Sigmoid colon (tissue), 7 donors: ENCODE results near the gene MGAT5. TPM values are rescaled to one million over a fixed set of nuclear protein-coding genes. Genes with fewer than 3 reads are reported as not detected.

Source experiments
- DNase-seq: peaks from one replicate; pipeline ENCODE4 v3.0.0-alpha.2; 2019
- H3K27ac ChIP-seq, 4 donors: fragments of 200-600 bp; sonication (generic); one replicate each; pipeline ENCODE4 v1.5.1; 2016 to 2019; ENCODE audit warnings: mild to moderate bottlenecking in 1 of 4
- H3K27me3 ChIP-seq, 3 donors: fragments of 200-600 bp; sonication (generic); one replicate each; pipeline ENCODE4 v1.5.1; 2019; ENCODE audit warnings: mild to moderate bottlenecking in 1 of 3
- H3K36me3 ChIP-seq, 4 donors: fragments of 200-600 bp; sonication (generic); one replicate each; pipeline ENCODE4 v1.5.1; 2016 to 2019
- H3K4me1 ChIP-seq, 4 donors: fragments of 200-600 bp; sonication (generic); one replicate each; pipeline ENCODE4 v1.5.1; 2017 to 2019
- H3K4me3 ChIP-seq, 4 donors: fragments of 200-600 bp; sonication (generic); one replicate each; pipeline ENCODE4 v1.5.1; 2017 to 2019; ENCODE audit warnings: mild to moderate bottlenecking in 2 of 4, moderate library complexity in 1 of 4
- H3K9me3 ChIP-seq, 4 donors: fragments of 200-600 bp in 3 of 4; sonication (generic) in 3 of 4; one replicate each; pipeline versions ENCODE4 v1.5.1 to v1.6.1; 2013 to 2019
- CTCF ChIP-seq, 4 experiments: fragments of 450-650 bp in 3 of 4; fragments of 200-600 bp in 1 of 4; IDR thresholded peaks; one replicate each; pipeline ENCODE4 v1.5.1; 2016 to 2019; ENCODE audit warnings: antibody characterized with exemption in 4 of 4, mild to moderate bottlenecking in 3 of 4, moderate library complexity in 2 of 4
- EP300 ChIP-seq, 4 donors: sonication (generic); formaldehyde crosslinking; IDR thresholded peaks; one replicate each; pipeline ENCODE4 v1.6.1; 2017; ENCODE audit warnings: antibody characterized with exemption in 4 of 4
- POLR2A ChIP-seq, 2 donors: fragments of 450-650 bp; IDR thresholded peaks; one replicate each; pipeline ENCODE4 v1.6.1; 2016; ENCODE audit warnings: antibody characterized with exemption in 2 of 2, mild to moderate bottlenecking in 2 of 2, moderate library complexity in 2 of 2
- POLR2AphosphoS5 ChIP-seq, 4 donors: sonication (generic); formaldehyde crosslinking; IDR thresholded peaks; one replicate each; pipeline ENCODE4 v1.6.1; 2017; ENCODE audit warnings: antibody characterized with exemption in 4 of 4
- WGBS, 2 donors: extraction: QIAGEN DNeasy Blood & Tissue Kit; methylation state at CpG; one replicate each; pipeline ENCODE4 v1.1.7; 2013; 5-methylcytosine and 5-hydroxymethylcytosine counted together
- intact Hi-C: fragments of 100-400 bp; cut with DNase I; formaldehyde crosslinking; loops from one replicate; pipeline ENCODE4 v1.15.1; 2023
- polyA plus RNA-seq, 3 donors: library from polyadenylated mRNA; stranded (reverse); fragments of 200-250 nt; gene quantifications; one replicate each; pipeline ENCODE4 v1.2.3, GENCODE V29; 2013
- total RNA-seq, 4 donors: library from RNA; depleted of rRNA; stranded (reverse); fragments of >200 nt; gene quantifications; one replicate each; pipeline ENCODE4 v1.1.0, GENCODE V29; 2016
- donor health status: healthy with polysubstance abuse.
- donor health status: Bipolar disorder and iron deficiency.
- donor health status: healthy.

The MGAT5 gene
- total and polyA plus RNA-seq, 7 donors, result 3.0 to 42.4 (median 30.3) TPM

- H3K4me1 ChIP-seq, result peaks cover 0 to 43% (median 19%) of the 10 kb centered on the region in 4 donors
- no peak overlapping the region for H3K27ac ChIP-seq
- TF ChIP-seq POLR2A (IDR thresholded peaks at IDR 0.05), result no peak
- TF ChIP-seq CTCF (IDR thresholded peaks at IDR 0.05), result no peak
- TF ChIP-seq EP300 (IDR thresholded peaks at IDR 0.05), result no peak
- no peak for TF ChIP-seq POLR2AphosphoS5 (IDR thresholded peaks at IDR 0.05)
These were observed 8.8 kb downstream of the MGAT5 start for GRCh38 chr2:134262684-134263083.

GRCh38 chr2:134268265-134268664, 14.4 kb downstream of the MGAT5 start:
- TF ChIP-seq CTCF (IDR thresholded peaks at IDR 0.05), result no peak
- TF ChIP-seq POLR2AphosphoS5 (IDR thresholded peaks at IDR 0.05), result no peak
- no peak for TF ChIP-seq POLR2A (IDR thresholded peaks at IDR 0.05)
- no peak for TF ChIP-seq EP300 (IDR thresholded peaks at IDR 0.05)
- H3K9me3 ChIP-seq, result no peaks in the 10 kb centered on the region
- no peak for DNase-seq
- no peaks in the 10 kb centered on the region for H3K36me3 ChIP-seq
- no peak overlapping the region for H3K4me3 ChIP-seq
- peaks cover 0 to 13% (median 7%) of the 10 kb centered on the region in 4 donors for H3K4me1 ChIP-seq
- H3K27ac ChIP-seq, result no peak overlapping the region
- 93% methylated on average over 5 of the region's 5 CpGs for whole genome bisulfite sequencing, 2 donors
- intact Hi-C loops, result no loop called here
- H3K27me3 ChIP-seq, result no peaks in the 10 kb centered on the region

More at GRCh38 chr2:134262684-134263083, 8.8 kb downstream of the MGAT5 start:
- DNase-seq, result no peak
- Histone ChIP-seq H3K4me3 (no peak overlapping the region), H3K9me3 (no peaks in the 10 kb centered on the region), H3K27me3 (no peaks in the 10 kb centered on the region), H3K36me3 (no peaks in the 10 kb centered on the region)
- WGBS, 2 donors, result 66 to 90% methylated on average over 2 of the region's 2 CpGs
- intact Hi-C loops, result no loop called here

- Histone ChIP-seq H3K27ac (no peak overlapping the region), H3K4me1 (peaks cover 0 to 13% (median 7%) of the 10 kb centered on the region in 4 donors), H3K27me3 (no peaks in the 10 kb centered on the region), H3K4me3 (no peak overlapping the region), H3K36me3 (no peaks in the 10 kb centered on the region), H3K9me3 (no peaks in the 10 kb centered on the region)
- intact Hi-C loops, result no loop called here
- no peak for DNase-seq
- TF ChIP-seq POLR2A (IDR thresholded peaks at IDR 0.05) (no peak), EP300 (IDR thresholded peaks at IDR 0.05) (no peak), POLR2AphosphoS5 (IDR thresholded peaks at IDR 0.05) (no peak), CTCF (IDR thresholded peaks at IDR 0.05) (no peak)
- 89 to 92% methylated on average over 3 of the region's 3 CpGs for WGBS, 2 donors
These were observed 15.4 kb downstream of the MGAT5 start for GRCh38 chr2:134269230-134269629.

- Histone ChIP-seq H3K27me3 (no peaks in the 10 kb centered on the region), H3K9me3 (no peaks in the 10 kb centered on the region), H3K4me3 (no peak overlapping the region), H3K4me1 (peaks cover 0 to 13% (median 7%) of the 10 kb centered on the region in 4 donors), H3K36me3 (no peaks in the 10 kb centered on the region), H3K27ac (no peak overlapping the region)
- intact Hi-C loops, result no loop called here
- no peak for DNase-seq
- WGBS, 2 donors, result 74 to 90% methylated on average over 7 of the region's 7 CpGs
- TF ChIP-seq EP300 (IDR thresholded peaks at IDR 0.05), result no peak
- TF ChIP-seq POLR2A (IDR thresholded peaks at IDR 0.05), result no peak
- TF ChIP-seq CTCF (IDR thresholded peaks at IDR 0.05), result no peak
- TF ChIP-seq POLR2AphosphoS5 (IDR thresholded peaks at IDR 0.05), result no peak
These were observed 16.3 kb downstream of the MGAT5 start for GRCh38 chr2:134269972-134270735.
